T-cell (primary cell): ENCODE measurements around the gene CACNA2D1. TPM values are rescaled to one million over a fixed set of nuclear protein-coding genes. Genes with fewer than 3 reads are reported as not detected.

Source experiments
- ATAC-seq, 4 experiments: fragments of 200-7000 bp in 3 of 4; fragments of 150-1000 bp in 1 of 4; cut with Tn5 transposase; replicated peaks in 1 of 4; 1 replicate in 3 of 4; 2 replicates in 1 of 4; pipeline ENCODE4 v1.10.0; 2021; ENCODE audit warnings: moderate library complexity in 3 of 4, mild to moderate bottlenecking in 2 of 4, moderate number of reproducible peaks in 1 of 4
- CTCF ChIA-PET, 2 donors: fragments of 300-600 bp; sonication (Branson Sonifier 250); formaldehyde crosslinking; loops; one replicate each; lab custom pipeline; 2022; ENCODE audit warnings: antibody characterized with exemption in 2 of 2; lab: Charles Lee
- POLR2A ChIA-PET, 2 donors: fragments of 300-600 bp; sonication (Branson Sonifier 250); formaldehyde crosslinking; loops; one replicate each; lab custom pipeline; 2022; ENCODE audit warnings: antibody characterized with exemption in 2 of 2; lab: Charles Lee
- DNase-seq, 35 experiments: peaks; one replicate each; pipeline versions ENCODE4 v3.0.0 to v3.0.0-alpha.2; 2013 to 2023
- H3K27ac ChIP-seq: one replicate; pipeline ENCODE4 v1.5.1; 2013; ENCODE audit warnings: low read length
- H3K27me3 ChIP-seq, 2 experiments: replicated peaks in 1 of 2; 1 replicate in 1 of 2; 2 replicates in 1 of 2; pipeline versions ENCODE4 v1.6.1 to v1.7.0; 2013; ENCODE audit warnings: low read length in 1 of 2, mixed read lengths in 1 of 2; ENCODE audit not compliant: control insufficient read depth in 2 of 2, insufficient read depth in 2 of 2; ENCODE audit errors: extremely low read depth in 1 of 2
- H3K36me3 ChIP-seq, 2 donors: 1 replicate in 1 of 2; 2 replicates in 1 of 2; pipeline versions ENCODE4 v1.6.1 to v1.7.0; 2013; ENCODE audit warnings: low read length in 1 of 2; ENCODE audit not compliant: control insufficient read depth in 2 of 2, insufficient read depth in 1 of 2; ENCODE audit errors: extremely low read depth in 1 of 2
- H3K4me1 ChIP-seq, 2 experiments: 1 replicate in 1 of 2; 2 replicates in 1 of 2; pipeline versions ENCODE4 v1.6.1 to v1.7.0; 2013; ENCODE audit warnings: low read length in 2 of 2, mixed read lengths in 1 of 2; ENCODE audit not compliant: insufficient read depth in 2 of 2, control insufficient read depth in 1 of 2; ENCODE audit errors: extremely low read depth in 1 of 2
- H3K4me3 ChIP-seq, 2 donors: 1 replicate in 1 of 2; 2 replicates in 1 of 2; pipeline versions ENCODE4 v1.5.1 to v1.7.0; 2013; ENCODE audit warnings: mild to moderate bottlenecking in 2 of 2, low read length in 1 of 2, moderate library complexity in 1 of 2; ENCODE audit not compliant: control insufficient read depth in 1 of 2; ENCODE audit errors: extremely low read depth in 1 of 2
- H3K9me3 ChIP-seq: 2 replicates; pipeline ENCODE4 v1.7.0; 2013
- H3K27ac Mint-ChIP-seq, 2 donors: one replicate each; pipeline ENCODE4 v1.8.0; 2020 to 2021; ENCODE audit warnings: mild to moderate bottlenecking in 2 of 2, mixed read lengths in 2 of 2
- H3K27me3 Mint-ChIP-seq, 2 donors: one replicate each; pipeline ENCODE4 v1.8.0; 2021 to 2022; ENCODE audit warnings: mixed read lengths in 2 of 2
- H3K36me3 Mint-ChIP-seq: one replicate; pipeline ENCODE4 v1.8.0; 2021; ENCODE audit warnings: mixed read lengths
- H3K4me1 Mint-ChIP-seq, 3 donors: one replicate each; pipeline ENCODE4 v1.8.0; 2020 to 2022; ENCODE audit warnings: mixed read lengths in 3 of 3, mild to moderate bottlenecking in 1 of 3
- H3K4me3 Mint-ChIP-seq, 3 donors: one replicate each; pipeline ENCODE4 v1.8.0; 2020 to 2022; ENCODE audit warnings: mild to moderate bottlenecking in 3 of 3, mixed read lengths in 3 of 3, moderate library complexity in 3 of 3
- H3K9me3 Mint-ChIP-seq, 3 donors: one replicate each; pipeline ENCODE4 v1.8.0; 2020 to 2022; ENCODE audit warnings: mixed read lengths in 3 of 3
- WGBS: methylation state at CpG from one replicate; pipeline ENCODE4 v1.1.5; 2013; ENCODE audit warnings: missing lambda C conversion rate; ENCODE audit not compliant: insufficient coverage; 5-methylcytosine and 5-hydroxymethylcytosine counted together
- total RNA-seq, 35 experiments: library from RNA in 6 of 35; stranded (reverse) in 6 of 35; fragments of 120-200 nt in 1 of 35; gene quantifications; one replicate each; pipeline versions ENCODE4 v1.2.1 to v1.2.4 and lab custom pipeline; 2013 to 2026

CACNA2D1 gene
- total RNA-seq, 5 donors from 2014 or later (not counting 1 experiment from before 2014, with no cell fraction given): 0.03 to 0.43 (median 0.35) TPM; not detected in 2

DNA sequence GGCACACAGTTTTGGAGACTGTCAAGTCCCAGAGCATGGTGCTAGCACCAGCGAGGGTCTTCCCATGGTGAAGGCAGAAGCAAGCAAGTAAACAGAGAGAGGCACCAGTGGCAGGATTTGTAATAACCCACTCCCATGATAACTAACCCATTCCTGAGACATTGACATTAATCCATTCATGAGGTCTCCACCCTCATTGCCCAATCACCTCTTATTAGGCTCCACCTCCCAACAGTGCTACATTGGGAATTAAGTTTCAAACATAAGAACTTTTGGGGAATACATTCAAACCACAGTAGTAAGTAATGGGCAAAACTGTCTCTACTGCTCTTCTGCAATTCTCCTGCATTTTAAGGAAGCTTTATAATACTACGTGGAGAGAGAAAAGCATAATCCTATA lies 193.6 kb downstream of the CACNA2D1 start:
- POLR2A ChIA-PET: no interaction called here
- DNase-seq (no peak), ATAC-seq (no peak)
- Histone ChIP-seq H3K36me3 (no peaks in the 10 kb centered on the region), H3K4me3 (no peak overlapping the region), H3K9me3 (no peaks in the 10 kb centered on the region), H3K4me1 (no peaks in the 10 kb centered on the region), H3K27me3 (no peaks in the 10 kb centered on the region), H3K27ac (no peak overlapping the region)
- Mint-ChIP-seq H3K4me1 (no peaks in the 10 kb centered on the region), H3K9me3 (peaks cover 0 to under 1% (median 0%) of the 10 kb centered on the region in 3 donors), H3K36me3 (no peaks in the 10 kb centered on the region), H3K4me3 (no peak overlapping the region), H3K27ac (no peak overlapping the region), H3K27me3 (no peaks in the 10 kb centered on the region)
- WGBS: 57% methylated on average over 1 of the region's 2 CpGs
- CTCF ChIA-PET: no interaction called here

DNA sequence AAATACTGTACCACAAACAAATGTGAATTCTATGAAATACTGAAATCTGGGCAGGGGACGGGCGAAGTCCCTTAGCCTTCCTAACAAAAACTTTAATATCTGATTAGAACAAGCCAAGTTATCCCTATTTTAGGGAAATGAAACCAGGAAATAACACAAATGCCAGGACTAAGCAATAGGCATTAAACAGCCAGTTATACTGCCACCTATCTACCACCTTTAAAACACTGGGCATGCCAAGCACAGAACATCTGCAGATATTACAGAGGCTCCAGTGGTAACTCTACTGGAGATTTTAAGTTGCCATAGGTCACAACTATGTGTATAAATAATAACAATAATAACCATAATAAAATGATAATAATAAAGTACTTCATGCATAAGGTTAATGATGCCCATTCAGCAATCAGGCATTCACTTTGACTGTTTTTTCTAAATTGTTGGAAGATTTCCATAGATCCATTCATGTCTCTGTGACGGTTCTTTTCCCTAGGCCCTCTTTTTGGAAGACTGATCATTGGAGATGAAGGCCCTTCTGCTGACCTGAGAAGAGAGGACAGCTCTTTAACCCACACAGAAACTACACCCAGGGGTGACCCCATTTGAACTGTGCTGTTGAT lies 195.7 kb downstream of the CACNA2D1 start:
- H3K4me3 ChIP-seq: no peak overlapping the region
- 67% methylated on average over 2 of the region's 3 CpGs for WGBS
- ChIA-PET POLR2A (no interaction called here), CTCF (no interaction called here)
- Mint-ChIP-seq H3K27me3 (no peaks in the 10 kb centered on the region), H3K4me1 (no peaks in the 10 kb centered on the region), H3K4me3 (no peak overlapping the region), H3K9me3 (no peaks in the 10 kb centered on the region), H3K36me3 (no peaks in the 10 kb centered on the region), H3K27ac (no peak overlapping the region)
- no peaks in the 10 kb centered on the region for H3K36me3 ChIP-seq
- ATAC-seq (no peak), DNase-seq (no peak)
- H3K27ac ChIP-seq: no peak overlapping the region
- H3K4me1 ChIP-seq: no peaks in the 10 kb centered on the region
- no peaks in the 10 kb centered on the region for H3K27me3 ChIP-seq
- no peaks in the 10 kb centered on the region for H3K9me3 ChIP-seq

DNA sequence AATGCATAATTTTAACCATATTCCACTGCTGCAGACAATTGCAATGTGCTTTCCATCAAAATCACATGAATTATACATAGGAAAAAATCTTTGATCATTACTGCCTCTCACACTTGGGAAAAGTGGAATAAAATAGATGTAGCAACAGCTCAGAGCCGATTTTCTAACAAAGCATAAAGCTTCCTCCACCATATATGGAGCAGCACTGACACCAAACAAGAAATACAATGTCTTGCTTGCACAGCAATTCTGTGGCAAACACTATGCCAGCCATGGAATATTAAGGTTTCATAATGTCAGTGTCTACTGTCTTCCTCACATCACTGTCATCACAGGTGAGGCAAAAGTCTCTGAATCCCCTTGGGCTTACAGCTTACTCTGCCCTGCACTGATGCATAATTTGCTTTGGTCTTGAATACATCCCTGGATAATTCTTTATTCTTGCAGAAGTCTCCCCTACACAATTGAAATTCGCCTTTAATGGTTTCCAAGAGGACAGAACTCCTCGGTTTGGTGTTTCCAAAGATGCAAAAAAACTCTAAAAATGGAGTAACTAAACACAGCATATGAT lies 198.5 kb downstream of the CACNA2D1 start:
- WGBS: no CpG with 5 or more reads among the region's 3 CpGs
- Histone ChIP-seq H3K9me3 (no peaks in the 10 kb centered on the region), H3K36me3 (no peaks in the 10 kb centered on the region), H3K27me3 (no peaks in the 10 kb centered on the region), H3K27ac (no peak overlapping the region), H3K4me1 (no peaks in the 10 kb centered on the region), H3K4me3 (no peak overlapping the region)
- DNase-seq: no peak
- H3K27me3 Mint-ChIP-seq: no peaks in the 10 kb centered on the region
- no peaks in the 10 kb centered on the region for H3K36me3 Mint-ChIP-seq
- H3K4me3 Mint-ChIP-seq: no peak overlapping the region
- CTCF ChIA-PET: no interaction called here
- H3K9me3 Mint-ChIP-seq: no peaks in the 10 kb centered on the region
- no peak overlapping the region for H3K27ac Mint-ChIP-seq
- POLR2A ChIA-PET: no interaction called here
- H3K4me1 Mint-ChIP-seq: no peaks in the 10 kb centered on the region
- ATAC-seq: no peak

DNA sequence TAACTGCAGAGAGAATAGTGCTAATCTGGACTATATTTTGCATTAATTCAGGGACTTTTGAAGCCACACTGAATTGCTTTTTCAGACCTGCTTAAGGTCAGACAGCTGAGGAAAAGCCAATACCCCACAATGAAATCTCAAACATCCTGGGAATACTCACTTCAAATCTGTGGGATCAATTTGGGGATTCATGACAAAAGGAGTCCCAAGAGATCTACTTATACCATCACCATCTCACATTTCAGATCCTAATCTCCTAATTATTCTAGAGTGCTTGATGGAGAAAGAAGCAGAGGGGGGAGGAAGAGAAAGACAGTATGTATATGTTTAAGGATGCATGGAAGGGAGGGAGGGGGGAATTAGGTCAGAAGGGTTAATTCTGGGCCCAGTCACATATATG lies 202.2 kb downstream of the CACNA2D1 start:
- Histone ChIP-seq H3K9me3 (no peaks in the 10 kb centered on the region), H3K27me3 (no peaks in the 10 kb centered on the region), H3K4me1 (no peaks in the 10 kb centered on the region), H3K27ac (no peak overlapping the region), H3K36me3 (no peaks in the 10 kb centered on the region), H3K4me3 (no peak overlapping the region)
- Mint-ChIP-seq H3K4me3 (no peak overlapping the region), H3K36me3 (no peaks in the 10 kb centered on the region), H3K27me3 (no peaks in the 10 kb centered on the region), H3K4me1 (no peaks in the 10 kb centered on the region), H3K27ac (no peak overlapping the region), H3K9me3 (peaks cover 0 to 1% (median 0%) of the 10 kb centered on the region in 3 donors)
- ATAC-seq (no peak), DNase-seq (no peak)
- CTCF ChIA-PET: no interaction called here
- POLR2A ChIA-PET: no interaction called here

DNA sequence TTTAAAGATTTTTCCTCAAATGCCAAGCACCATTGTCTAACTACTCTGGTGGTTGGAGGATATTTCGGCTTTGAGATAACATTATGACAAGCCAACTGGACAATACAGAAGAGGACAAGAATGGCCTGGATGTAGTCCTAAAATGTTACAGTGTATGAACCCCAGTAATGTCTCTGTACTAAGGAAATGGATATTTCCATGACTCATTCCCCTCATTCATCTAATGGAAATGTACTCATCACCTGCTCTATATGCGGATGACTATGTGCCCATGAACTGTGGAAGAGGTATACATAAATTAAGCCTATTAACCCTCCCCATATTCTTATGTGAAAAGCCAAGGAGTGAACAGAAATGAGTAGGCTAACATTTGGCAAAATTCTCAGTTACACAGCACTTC lies 207.9 kb downstream of the CACNA2D1 start:
- H3K9me3 Mint-ChIP-seq: peaks cover 0 to 4% (median 0%) of the 10 kb centered on the region in 3 donors
- ChIA-PET POLR2A (no interaction called here), CTCF (no interaction called here)
- H3K27ac Mint-ChIP-seq: no peak overlapping the region
- no peaks in the 10 kb centered on the region for H3K36me3 Mint-ChIP-seq
- H3K27me3 ChIP-seq: no peaks in the 10 kb centered on the region
- no peak overlapping the region for H3K27ac ChIP-seq
- H3K36me3 ChIP-seq: no peaks in the 10 kb centered on the region
- no peaks in the 10 kb centered on the region for H3K4me1 Mint-ChIP-seq
- H3K4me1 ChIP-seq: no peaks in the 10 kb centered on the region
- no peaks in the 10 kb centered on the region for H3K27me3 Mint-ChIP-seq
- no peak overlapping the region for H3K4me3 ChIP-seq
- no peak overlapping the region for H3K4me3 Mint-ChIP-seq
- no CpG with 5 or more reads among the region's 2 CpGs for WGBS
- no peaks in the 10 kb centered on the region for H3K9me3 ChIP-seq
- DNase-seq (no peak), ATAC-seq (no peak)

DNA sequence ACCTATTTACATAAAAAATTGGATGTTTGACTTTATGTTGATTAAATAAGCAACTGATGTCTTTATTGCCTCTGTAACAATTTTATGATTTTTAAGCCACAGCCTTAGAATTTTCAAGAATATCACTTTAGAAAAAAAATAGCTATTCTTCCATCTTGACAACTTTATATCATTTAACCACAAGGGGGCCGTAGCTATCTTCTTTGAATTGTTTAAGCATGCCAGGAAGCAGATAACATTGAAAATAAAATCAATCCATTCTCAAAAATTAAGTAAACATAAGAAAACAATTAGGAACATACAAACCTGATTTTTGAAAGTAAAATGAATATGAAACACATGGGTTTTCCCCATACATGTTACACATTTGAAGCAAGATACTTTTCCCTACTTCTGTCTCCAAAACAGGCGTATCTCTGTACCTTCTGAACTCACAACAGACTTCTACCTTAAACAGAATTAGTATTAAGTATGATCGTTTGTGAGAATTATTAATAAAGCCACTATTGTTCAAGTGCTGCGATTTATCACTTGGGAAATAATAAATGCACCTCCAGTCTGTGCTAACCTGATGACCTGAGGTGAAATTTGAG lies 209.0 kb downstream of the CACNA2D1 start:
- ATAC-seq (no peak), DNase-seq (no peak)
- H3K4me3 ChIP-seq: no peak overlapping the region
- CTCF ChIA-PET: interaction anchor here in 1 of 2 donors (0.6 kb wide), 1 partner anchor 485 kb away, joined by 3 read pairs; no protein-coding TSS in a partner anchor
- H3K27me3 Mint-ChIP-seq: no peaks in the 10 kb centered on the region
- H3K27me3 ChIP-seq: no peaks in the 10 kb centered on the region
- H3K36me3 Mint-ChIP-seq: no peaks in the 10 kb centered on the region
- H3K9me3 Mint-ChIP-seq: peaks cover 0 to 4% (median 0%) of the 10 kb centered on the region in 3 donors
- H3K4me3 Mint-ChIP-seq: no peak overlapping the region
- no peak overlapping the region for H3K27ac Mint-ChIP-seq
- POLR2A ChIA-PET: no interaction called here
- H3K9me3 ChIP-seq: no peaks in the 10 kb centered on the region
- H3K4me1 Mint-ChIP-seq: no peaks in the 10 kb centered on the region
- no peak overlapping the region for H3K27ac ChIP-seq
- no CpG with 5 or more reads among the region's 4 CpGs for WGBS
- H3K36me3 ChIP-seq: no peaks in the 10 kb centered on the region
- no peaks in the 10 kb centered on the region for H3K4me1 ChIP-seq
